NCI-H510A (cell line): Measurements from ENCODE around the gene CDK5RAP1.

ENCODE experiments used
- DNase-seq: peaks from one replicate; lab custom pipeline; 2025; lab: John Stamatoyannopoulos, UW

The CDK5RAP1 gene

GRCh38 chr20:33386673-33387072 lies 14.6 kb downstream of the CDK5RAP1 start:
- no peak for DNase-seq

- no peak for DNase-seq
Observed at GRCh38 chr20:33377366-33377765, 24.0 kb downstream of the CDK5RAP1 start.

DNA sequence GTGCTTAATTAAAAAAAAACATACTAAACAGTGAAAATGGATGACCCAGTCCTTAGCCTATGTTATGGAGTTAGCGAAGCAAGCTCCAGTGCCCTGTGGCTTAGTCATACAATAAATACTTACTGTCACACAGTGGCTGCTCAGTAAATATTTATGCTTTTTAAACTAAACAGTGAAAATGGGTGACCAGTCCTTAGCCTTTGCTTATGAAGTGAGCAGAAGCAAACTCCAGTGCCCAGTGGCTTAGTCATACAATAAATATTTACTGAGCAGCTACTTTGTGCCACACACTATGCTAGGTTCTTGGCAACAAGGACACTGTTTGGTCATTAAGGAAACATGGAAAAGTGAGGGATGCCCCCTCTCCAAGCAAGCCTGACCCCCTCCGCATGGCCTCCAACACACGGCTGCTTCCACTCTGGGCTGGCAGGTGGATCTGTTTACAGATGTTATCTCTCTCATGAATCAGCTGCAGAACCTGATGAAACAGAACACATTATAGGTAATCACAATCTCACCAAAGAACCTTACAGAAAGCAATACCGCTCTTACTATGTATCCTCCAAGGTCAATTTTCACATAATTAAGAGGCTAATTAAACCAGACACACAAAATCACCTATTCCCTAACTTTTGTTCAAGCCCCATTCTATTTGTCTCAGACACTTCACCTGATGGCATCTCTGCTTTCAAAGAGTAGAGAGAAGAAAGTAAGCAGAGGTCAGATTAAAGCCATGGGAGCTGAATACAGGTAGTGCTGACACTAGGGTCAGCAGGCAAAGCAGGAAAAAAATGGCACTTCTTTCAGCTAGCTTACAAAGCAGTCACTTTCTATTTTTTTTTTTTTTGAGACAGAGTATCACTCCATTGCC lies 27.3 kb downstream of the CDK5RAP1 start:
- peak; percentile 37 for DNase-seq

DNA sequence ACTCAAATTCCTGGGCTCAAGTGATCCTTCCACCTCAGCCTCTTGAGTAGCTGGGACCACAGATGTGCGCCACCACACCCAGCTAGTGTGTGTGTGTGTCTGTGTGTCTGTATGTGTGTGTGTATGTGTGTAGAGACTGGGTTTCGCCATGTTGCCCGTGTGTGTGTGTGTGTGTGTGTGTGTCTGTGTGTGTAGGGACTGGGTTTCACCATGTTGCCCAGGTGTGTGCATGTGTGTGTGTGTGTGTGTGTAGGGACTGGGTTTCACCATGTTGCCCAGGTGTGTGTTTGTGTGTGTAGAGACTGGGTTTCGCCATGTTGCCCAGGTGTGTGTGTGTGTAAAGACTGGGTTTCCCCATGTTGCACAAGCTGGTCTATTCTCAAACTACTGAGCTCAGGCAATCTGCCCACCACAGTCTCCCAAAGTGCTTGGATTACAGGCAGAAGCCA lies 28.3 kb downstream of the CDK5RAP1 start:
- no peak for DNase-seq

- peak; percentile 36 for DNase-seq
Observed at GRCh38 chr20:33370291-33370690, 31.0 kb downstream of the CDK5RAP1 start.

- no peak for DNase-seq
Observed at GRCh38 chr20:33362898-33363297, 38.4 kb downstream of the CDK5RAP1 start.

DNA sequence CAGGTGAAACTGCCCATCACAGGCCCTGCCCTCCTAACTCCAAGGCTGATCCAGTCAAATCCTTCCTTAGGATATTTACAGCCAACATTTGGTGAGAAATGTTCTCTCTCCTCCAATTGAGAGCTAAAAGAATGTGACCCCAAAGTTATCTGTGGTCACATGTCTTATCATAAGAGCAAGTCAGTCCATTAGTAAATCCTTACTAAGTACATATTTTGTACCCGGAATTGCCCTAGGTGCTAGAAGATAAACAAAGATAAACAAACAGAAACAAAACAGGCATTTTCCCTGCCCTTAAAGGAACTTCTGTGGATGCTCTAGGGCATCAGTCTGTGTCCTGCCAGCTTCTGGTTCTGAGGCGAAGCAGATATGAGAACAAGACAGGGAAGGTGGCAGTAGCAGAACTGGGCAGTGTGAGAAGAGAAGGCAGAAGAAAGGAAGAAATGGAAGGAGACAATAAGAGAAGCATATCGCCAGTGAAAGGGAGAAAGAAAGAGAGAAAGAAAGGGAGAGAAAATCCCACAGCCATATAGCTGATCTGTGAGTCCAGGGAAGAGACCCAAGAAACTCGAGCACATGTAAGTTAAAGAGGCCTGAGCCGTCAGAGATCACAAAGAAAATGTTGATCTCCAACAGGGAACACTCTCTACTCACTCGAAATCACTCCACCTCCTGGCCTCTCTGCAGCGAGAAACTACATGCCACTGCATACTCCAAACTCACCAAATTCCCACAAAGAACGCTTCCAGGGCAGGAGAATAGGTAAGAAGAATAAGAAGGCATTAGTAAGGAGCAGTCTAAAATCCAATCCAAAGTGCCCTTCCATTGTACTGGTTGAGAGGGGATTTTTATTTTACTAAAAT lies 41.7 kb downstream of the CDK5RAP1 start:
- DNase-seq: no peak

- DNase-seq: no peak
Observed at GRCh38 chr20:33353013-33353402, 48.3 kb downstream of the CDK5RAP1 start.

- no peak for DNase-seq
Observed at GRCh38 chr20:33352258-33353012, 48.9 kb downstream of the CDK5RAP1 start.

DNA sequence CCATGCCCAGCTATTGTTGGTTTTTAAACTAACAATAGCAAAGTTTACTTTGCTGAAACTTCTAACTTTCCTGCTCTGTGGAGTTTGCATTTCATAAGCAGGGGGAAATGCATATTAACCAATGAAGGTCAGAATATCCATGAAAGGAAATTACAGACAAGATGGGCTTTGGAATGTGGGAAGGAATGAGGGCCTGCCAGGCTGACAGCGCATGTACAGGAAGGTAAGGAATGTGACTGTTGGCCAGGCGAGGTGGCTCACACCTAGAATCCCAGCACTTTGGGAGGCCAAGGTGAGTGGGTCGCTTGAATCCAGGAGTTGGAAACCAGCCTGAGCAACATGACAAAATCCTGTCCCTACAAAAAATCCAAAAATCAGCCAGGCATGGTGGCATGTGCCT lies 49.6 kb downstream of the CDK5RAP1 start:
- DNase-seq: no peak

- no peak for DNase-seq
Observed at GRCh38 chr20:33349493-33349892, 51.8 kb downstream of the CDK5RAP1 start.

- DNase-seq: no peak
Observed at GRCh38 chr20:33348136-33348937, 53.0 kb downstream of the CDK5RAP1 start.

DNA sequence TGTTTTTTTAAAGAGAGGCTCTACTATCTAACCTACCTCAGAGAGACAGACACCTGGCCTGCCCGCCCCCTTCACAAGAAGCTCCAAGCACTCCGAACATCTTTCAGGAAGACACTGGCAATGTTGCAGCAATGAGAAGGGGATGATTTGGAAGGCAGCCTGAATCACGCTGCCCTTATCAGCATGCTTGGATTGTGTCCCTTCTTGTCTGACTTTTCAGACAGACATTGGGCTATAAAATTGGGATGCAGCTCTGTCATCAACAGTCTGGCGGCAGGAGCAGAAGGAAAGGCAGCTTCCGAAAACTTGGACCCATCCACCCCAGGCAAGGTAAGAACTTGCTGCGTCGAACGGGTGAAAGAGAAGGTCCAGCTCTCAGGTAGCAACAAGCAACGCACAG lies 56.0 kb downstream of the CDK5RAP1 start:
- DNase-seq: no peak

DNA sequence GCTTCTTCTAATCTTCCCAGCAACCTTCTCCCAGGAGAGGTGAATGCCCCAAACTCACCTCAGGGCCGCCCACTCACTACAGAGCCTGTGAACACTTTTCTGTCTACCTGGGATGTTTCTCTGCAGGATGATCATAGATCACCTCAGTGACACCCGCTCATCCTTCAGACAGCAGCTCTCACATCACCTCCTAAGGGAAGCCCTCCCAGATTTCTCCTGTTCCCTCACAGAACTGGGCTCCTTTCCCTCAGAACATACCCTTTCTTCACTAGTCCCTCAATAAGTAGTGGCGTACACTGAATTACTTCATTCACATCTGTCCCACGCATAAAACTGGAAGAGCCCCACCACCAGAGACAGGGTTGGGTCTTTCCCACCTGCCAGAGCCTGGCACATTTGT lies 57.8 kb downstream of the CDK5RAP1 start:
- DNase-seq: no peak

DNA sequence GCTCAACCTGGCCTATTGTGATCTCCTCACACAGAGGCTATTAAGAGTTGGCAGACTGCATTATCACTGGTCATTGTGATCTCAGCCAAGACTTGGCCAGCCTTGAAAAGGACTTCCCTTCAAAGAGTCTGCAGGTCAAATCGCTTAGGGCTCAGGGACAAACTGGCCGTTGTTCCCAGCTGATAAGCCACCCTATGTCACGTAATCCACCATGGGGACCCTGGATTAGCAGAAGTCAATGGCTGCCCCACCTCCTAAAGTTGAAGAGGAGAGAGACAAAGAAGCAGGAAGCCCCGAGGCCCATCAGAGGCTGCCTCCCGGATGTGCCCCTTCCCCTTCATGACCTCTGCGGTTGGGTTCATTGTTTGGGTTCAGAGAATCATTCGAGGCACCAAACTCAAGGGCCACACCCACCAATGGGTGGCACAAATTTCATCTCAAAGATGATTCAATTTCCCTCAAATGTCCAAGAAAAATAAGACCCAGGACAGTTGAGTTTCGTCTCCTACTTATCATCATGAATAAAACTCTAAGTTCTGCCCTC lies 61.7 kb downstream of the CDK5RAP1 start:
- DNase-seq: no peak

- no peak for DNase-seq
Observed at GRCh38 chr20:33338467-33339258, 62.7 kb downstream of the CDK5RAP1 start.

DNA sequence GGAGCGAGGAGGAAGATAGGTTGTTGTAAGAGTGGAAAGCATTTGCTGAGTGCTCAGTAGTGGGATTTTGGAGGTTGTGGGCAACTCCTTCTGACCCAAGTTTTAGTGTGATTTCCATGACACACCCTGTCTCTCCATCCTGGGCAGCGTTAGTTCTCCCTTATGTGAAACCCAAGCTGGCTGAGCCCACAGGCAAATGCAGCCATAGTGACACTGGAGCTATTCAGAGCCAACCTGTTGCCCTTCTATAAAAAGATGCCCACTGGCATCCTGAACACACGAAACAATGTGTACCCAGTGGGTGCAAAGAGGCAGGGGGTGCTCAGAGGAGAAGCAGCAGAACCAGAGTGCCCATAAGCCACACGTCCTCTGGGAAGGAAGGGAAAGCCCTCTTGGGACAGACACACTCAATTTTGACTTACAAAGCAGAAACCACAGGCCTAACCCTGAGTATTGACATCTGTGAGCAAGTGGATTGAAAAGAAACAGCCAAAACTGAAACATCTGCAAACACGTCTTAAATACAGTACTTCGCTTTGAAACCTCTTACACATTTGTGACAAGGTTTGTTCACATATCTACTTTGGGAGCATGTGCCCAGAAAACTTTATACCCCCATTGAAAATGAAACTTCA lies 63.7 kb downstream of the CDK5RAP1 start:
- DNase-seq: no peak

GRCh38 chr20:33337119-33337518 lies 64.2 kb downstream of the CDK5RAP1 start:
- DNase-seq: no peak

GRCh38 chr20:33336375-33336774 lies 64.9 kb downstream of the CDK5RAP1 start:
- DNase-seq: no peak

DNA sequence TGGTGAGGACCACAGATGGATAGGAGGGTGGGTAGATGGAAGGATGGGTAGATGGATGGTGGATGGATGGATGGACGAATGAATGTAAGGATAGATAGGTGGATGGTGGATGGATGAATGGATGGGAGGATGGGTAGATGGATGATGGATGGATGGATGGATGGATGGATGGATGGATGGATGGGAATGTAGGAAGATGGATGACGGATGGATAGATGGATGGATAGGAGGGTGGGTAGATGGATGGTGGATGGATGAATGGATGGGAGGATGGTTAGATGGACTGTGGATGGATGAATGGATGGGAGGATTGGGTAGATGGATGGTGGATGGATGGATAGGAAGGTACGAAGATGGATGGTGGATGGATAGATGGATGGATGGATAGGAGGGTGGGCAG lies 67.2 kb downstream of the CDK5RAP1 start:
- no peak for DNase-seq
